ENCODE measurements around the gene GSTM1.
"Not testable (repeated sequence)": the region's sequence is repeated elsewhere in the genome, so short reads cannot be mapped to it uniquely, and the experiment has no call there.

GSTM1 gene

DNA sequence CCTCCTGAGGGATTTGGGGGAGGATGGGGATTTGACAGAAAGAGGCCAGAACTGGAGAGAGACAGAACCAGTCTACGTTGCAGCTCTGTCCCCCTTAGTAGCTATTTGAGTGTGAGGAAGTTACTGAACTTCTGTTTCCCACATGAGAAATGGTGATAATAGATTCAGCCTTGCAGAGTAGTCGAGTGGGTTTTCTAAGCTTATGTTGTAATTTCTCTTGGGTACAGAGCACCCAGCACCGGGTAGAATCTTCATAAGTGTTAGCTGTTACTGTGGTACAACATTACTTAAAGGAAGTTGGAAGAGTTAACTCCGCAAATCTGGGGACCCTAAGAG lies 27.0 kb upstream of the GSTM1 start:
- not testable (repeated sequence) for DNase-seq

DNA sequence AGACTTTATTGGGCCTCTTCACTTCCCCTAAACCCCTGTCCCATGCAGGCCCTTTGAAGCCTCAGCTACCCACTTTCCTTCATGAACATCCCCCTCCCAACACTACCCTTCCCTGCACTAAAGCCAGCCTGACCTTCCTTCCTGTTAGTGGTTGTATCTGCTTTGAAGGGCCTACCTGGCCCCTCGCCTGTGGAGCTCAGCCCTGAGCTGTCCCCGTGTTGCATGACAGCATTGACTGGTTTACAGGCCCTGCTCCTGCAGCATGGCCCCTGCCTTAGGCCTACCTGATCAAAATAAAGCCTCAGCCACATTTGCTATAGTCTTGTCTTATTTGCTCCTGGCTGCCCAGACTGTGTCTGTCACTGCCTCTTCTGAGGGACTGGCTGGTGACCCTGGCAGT lies 26.2 kb upstream of the GSTM1 start:
- DNase-seq: no peak

DNA sequence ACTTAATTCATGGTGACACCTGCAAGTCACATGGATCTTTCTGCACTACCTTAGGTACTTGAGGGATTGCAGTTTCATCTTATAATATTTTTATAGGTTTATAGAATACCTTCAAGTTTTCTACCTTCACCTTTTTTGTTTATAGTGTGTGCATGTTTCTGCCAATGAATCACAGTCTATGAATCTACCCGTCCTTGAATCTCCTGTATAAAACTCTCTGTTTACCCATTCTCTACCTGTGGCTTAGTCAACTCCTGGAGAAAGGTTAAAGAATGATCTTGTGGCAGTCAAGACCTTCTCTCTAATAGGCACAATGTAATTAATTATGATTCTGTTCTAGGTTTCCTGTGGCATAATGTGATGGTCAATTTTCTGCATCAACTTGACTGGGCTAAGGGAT lies 22.9 kb upstream of the GSTM1 start:
- DNase-seq: no peak

DNA sequence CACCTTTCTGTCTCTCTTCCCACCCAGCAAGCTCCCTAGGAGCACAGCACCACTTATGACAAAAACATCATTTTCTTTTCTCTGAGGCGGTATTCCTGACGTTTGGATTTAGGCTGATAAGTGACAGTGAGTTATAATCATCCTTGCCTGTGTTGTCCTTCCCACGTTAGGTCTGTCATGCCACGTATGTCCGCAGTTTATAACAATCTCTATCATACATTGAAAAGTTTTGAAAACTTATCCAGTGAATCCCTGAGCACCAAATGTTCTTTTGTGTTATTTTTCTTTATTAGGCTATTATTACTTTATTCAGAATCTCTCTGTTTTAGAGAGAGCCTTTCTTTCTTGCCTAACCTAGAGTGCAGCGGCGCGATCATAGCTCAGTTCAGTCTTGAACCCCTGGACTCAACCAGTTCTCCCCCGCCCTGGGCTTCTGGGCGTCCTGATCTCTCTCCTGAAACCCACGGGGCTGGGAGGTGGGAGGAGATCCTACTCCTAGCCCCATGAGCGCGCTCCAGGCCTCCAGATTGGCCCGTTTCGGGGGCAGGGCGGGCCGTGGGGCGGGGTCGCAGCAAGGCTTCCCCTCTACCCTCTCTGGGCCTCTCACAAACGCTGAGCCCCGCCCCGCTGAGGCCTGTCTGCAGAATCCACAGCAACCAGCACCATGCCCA lies 20.0 kb upstream of the GSTM1 start, which contains the start of gene GSTM2:
Gene GSTM2, plus strand, starts transcription at position 606 of the 671 bp plus-strand sequence. Its CDS starts 59 bp downstream, at position 665.
- DNase-seq: peak; percentile 90

DNA sequence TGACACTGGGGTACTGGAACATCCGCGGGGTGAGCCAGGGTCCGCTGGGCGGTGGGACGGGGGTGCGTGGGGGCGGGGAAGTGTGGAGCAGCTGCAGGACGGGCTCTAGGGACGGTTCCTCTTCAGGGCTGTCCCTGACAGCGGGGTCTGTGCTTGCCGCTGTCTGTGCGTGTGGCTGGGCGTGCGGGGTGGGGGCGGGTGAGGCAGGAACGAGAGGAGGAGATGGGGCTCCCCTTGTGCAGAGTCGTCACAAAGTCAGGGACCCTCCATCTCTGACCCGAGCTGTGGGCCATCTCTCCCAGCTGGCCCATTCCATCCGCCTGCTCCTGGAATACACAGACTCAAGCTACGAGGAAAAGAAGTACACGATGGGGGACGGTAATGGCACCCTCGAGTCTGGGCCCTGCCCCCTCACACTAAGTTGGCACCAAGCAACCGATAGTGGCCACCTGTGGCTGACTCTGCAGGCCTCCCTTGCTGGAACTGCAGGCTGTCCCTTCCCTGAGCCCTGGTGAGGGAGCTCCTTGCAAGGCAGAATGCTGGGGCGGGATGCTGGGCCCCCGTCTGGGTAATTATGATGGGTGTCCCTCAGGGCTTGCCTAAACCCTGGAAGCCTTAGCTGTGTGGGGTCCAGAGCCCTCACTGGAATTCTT lies 19.4 kb upstream of the GSTM1 start:
- DNase-seq: no peak

DNA sequence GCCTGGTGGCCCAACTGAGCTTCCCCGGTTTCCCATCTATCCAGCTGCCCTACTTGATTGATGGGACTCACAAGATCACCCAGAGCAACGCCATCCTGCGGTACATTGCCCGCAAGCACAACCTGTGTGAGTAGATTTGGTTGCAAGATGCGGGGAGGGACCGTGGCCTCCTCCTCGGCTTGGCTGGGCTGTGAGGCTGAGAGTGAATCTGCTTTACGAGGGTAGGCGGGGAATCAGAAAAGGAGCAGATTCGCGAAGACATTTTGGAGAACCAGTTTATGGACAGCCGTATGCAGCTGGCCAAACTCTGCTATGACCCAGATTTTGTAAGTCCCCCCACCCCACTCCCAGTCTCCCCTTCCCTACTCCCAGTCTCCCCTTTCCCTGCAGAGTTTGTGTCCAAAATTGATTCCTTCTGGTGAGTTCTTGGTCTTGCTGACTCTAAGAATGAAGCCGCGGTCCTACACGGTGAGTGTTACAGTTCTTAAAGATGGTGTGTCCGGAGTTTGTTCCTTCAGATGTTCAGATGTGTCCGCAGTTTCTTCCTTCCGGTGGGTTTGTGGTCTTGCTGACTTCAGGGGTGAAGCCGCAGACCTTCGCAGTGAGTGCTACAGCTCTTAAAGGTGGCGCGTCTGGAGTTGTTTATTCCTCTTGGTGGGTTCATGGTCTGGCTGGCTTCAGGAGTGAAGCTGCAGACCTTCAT lies 18.2 kb upstream of the GSTM1 start:
- no peak for DNase-seq

DNA sequence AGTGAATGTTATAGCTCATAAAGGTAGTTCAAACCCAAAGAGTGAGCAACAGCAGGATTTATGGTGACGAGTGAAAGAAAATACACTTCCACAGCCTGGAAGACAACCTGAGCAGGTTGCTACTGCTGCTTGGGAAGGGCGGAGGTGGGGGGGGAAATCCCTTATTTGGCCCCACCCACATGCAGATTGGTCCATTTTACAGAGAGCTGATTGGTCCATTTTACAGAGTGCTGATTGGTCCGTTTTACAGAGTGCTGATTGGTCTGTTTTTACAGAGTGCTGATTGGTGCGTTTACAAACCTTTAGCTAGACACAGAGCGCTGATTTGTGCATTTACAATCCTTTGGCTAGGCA lies 17.7 kb upstream of the GSTM1 start:
- not testable (repeated sequence) for DNase-seq

DNA sequence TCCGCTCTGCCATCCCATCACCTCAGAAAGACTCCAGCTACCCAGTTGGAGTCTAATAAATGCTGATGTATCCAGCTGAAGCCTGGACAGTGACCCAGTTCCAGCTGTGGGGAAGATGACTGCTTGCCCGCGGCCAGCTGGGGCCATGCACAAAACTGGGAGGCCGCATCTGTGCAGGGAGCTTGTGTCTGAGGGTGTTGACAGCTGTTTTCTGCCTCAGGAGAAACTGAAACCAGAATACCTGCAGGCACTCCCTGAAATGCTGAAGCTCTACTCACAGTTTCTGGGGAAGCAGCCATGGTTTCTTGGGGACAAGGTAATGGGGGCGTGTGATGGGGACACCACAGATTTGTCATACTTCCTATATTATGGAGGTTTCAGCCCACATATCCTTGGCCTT lies 16.6 kb upstream of the GSTM1 start:
- DNase-seq: no peak

DNA sequence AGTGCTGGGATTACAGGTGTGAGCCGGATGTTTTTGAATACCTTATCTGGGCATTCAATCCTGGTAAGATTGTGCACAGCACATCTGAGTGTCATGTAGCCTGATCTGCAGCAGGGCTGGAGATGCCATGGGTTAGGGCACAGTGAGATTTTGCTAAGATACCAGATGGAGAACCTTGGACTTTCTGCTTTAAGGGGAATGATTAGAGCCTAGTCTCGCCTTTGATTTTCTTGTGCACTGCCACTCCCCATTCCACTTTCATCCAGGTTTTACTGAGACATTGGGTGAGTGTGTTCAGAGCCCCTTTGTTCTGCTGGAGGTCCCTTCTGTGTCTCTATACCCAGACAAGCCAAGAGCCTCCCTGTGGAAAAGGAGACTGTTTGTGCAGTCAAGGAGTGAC lies 13.8 kb upstream of the GSTM1 start:
- DNase-seq: not testable (repeated sequence)

DNA sequence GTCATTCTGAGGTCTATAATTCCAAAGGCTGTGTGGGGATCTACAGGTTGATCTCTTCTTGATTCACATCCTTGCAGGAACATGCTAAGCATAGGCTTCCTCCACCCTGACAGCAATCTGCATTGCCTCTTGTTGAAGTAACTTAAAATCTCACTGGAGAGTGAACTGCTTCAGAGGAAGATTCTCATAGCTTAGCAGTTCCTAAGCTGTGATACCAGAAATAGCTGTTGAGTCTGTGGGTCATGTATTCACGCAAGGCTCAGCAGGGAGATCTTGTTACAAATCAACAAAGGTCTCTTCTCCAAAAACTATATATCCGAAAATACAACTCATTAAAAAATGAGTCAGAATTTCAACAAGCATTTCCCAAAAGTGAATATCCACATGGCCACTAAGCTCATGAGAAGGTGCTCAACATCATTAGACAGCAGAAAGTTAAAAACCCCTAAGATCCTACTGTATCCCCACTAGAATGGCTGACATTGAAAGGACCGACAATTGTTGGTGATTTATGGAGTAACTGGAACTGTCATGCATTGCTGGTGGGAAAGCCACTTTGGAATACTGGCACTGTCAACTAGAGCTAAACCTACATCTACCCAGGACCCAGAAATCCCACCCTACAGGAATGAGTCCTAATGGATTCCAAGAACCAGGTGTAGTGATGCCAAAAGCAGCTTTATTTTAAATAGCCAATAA lies 10.8 kb upstream of the GSTM1 start:
- not testable (repeated sequence) for DNase-seq

DNA sequence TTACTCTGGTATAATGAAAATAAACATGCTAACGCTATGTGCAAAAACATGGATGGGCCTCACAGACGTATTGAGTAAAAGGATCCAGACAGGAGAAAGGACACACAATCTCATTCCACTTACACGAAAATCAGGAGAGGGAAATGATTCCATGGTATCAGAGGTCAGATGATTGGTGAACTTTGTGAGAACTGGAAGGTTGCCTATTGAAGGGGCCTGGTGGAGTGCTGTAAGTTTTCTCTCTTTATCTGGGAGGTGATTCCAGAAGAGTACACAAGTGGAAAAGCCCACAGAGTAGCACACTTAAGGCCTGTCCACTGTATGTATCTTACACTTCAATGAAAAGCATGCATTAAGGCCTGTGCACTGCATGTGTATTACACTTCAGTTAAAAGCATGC lies 10.2 kb upstream of the GSTM1 start:
- no peak for DNase-seq

DNA sequence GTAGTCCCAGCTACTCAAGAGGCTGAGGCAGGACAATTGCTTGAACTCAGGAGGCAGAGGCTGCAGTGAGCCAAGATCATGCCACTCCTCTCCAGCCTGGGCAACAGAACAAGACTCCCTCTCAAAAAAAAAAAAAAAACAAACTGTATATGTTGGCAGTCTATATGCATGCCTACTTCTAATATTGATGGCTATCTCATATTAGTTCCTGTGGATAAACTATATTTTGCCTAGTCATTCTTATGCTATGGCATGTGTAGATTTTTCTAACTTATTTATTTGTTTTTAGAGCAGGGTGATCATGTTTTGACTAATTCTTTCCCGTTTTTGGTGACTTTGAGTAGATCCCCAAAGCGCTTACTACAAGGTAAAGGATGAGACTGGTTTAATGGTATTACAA lies 9.0 kb upstream of the GSTM1 start:
- DNase-seq: not testable (repeated sequence)

DNA sequence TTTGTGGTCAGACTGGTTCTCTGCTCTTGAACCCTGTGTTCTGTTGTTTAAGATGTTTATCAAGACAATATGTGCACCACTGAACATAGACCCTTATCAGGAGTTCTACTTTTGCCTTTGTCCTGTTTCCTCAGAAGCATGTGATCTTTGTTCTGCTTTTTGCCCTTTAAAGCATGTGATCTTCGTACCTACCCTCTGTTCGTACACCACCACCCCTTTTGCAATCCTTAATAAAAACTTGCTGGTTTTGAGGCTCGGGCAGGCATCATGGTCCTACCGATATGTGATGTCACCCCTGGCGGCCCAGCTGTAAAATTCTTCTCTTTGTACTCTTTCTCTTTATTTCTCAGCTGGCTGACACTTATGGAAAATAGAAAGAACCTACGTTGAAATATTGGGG lies 2.8 kb upstream of the GSTM1 start:
- not testable (repeated sequence) for DNase-seq

DNA sequence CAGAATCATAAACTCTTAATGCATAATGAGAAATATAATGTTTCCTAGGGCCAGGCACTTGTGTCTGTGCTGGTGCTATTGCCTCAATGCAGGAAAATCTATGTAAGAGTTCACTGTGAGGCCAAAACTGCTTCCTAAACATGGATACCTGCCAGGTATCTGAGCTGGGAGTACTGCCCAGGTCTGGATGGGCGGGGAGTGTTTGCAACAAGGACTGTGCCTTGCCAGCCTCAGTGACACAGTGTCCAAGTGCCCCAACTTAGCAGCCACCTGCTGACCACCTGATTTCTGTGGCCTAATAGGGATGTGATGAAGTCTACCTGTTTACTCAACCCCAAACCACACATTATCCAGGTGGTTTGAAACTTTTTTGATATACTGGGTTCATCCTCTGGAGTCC lies 2.2 kb upstream of the GSTM1 start:
- not testable (repeated sequence) for DNase-seq

DNA sequence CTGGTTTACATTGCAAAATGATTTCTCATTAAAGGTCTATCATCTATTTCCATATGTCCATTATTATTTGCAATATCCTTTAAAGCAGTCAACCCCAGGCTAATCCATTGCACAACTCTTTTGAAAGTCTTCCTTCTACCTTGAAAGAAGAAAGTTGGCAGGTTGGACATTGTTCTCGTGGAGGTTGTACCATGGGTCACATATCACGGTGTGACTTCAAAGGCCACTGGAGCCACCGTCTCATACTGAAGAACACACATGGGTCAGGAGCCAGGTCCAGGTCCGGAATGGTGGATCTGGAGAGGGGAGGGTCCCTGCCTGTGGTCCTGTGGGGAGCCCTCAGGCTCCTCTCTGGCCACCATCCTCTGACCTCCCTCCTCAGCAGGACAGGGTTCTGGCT lies 1.7 kb upstream of the GSTM1 start:
- not testable (repeated sequence) for DNase-seq

DNA sequence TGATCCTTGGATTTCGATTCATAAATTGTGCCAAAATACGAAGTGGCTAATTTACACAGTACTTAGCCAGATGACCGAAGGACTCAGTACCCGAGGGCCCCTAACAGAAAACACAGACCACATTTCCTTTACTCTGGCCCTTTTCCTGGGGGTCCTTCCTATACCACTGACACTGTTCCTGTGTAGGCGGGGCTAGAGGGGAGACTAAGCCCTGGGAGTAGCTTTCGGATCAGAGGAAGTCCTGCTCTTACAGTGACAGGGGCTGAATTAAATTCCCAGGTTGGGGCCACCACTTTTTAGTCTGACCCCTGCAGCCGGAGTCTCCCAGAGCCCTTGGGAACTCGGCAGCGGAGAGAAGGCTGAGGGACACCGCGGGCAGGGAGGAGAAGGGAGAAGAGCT lies 508 bp upstream of the GSTM1 start:
- DNase-seq: not testable (repeated sequence)

DNA sequence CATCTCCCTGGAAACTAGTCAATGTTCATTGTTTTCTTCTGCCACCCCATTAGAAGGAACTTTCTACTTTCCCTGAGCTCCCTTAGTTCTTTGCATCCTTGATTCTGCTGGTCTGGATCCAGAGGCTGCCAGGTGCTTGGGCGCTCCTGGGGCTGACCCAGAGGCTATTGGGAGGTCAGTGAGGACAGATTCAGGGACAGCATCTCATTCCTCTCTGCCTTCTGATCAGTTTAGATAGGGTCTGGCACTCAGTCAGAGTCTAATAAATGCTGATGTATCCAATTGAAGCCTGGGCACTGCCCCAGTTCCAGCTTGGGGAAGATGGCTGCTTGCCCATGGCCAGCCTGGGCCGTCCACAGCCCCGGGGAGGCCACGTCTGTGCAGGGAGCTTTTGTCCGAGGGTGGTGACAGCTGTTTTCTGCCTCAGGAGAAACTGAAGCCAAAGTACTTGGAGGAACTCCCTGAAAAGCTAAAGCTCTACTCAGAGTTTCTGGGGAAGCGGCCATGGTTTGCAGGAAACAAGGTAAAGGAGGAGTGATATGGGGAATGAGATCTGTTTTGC lies 2.3 kb downstream of the GSTM1 start:
- no peak for DNase-seq

DNA sequence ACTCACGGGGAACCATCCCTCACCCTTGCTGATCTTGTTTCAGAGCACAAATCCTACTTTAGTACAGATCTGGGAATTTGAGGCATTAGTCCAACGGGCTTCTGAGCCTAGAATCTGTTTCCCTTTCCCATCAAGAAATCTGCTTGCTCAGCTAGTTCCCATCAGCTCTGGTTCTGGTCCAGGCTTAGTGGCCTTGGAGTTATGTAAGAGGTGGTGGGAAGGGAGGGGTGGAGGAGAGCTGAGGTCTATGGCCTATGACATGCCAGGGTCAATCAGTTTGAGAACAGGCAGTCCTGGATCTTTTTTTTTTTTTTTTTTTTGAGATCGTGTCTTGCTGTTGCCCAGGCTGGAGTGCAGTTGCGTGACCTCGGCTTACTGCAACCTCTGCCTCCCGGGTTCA lies 4.1 kb downstream of the GSTM1 start:
- DNase-seq: no peak

DNA sequence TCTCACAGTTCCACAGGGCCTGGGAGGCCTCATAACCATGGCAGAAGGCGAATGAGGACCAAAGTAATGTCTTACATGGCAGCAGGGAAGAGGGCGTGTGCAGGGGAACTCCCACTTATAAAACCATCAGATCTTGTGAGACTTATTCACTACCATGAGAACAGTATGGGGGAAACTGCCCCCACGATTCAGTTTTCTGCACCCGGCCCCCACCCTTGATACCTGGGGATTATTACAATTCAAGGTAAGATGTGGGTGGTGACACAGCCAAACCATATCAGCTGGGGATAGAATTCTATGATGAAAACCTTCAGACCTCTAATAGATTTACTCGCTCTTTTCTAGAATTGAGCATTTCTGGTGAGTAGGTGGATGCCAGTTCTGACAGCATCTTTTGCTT lies 6.8 kb downstream of the GSTM1 start:
- not testable (repeated sequence) for DNase-seq

DNA sequence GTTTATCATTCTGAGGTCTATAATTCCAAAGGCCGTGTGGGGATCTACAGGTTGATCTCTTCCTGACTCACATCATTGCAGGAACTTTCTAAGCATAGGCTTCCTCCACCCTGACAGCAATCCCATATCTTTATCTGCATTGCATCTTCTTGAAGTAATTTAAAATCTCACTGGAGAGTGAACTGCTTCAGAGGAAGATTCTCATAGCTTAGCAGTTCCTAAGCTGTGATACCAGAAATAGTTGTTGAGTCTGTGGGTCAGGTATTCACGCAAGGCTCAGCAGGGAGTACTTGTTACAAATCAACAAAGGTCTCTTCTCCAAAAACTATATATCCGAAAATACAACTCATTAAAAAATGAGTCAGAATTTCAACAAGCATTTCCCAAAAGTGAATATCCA lies 7.5 kb downstream of the GSTM1 start:
- not testable (repeated sequence) for DNase-seq

DNA sequence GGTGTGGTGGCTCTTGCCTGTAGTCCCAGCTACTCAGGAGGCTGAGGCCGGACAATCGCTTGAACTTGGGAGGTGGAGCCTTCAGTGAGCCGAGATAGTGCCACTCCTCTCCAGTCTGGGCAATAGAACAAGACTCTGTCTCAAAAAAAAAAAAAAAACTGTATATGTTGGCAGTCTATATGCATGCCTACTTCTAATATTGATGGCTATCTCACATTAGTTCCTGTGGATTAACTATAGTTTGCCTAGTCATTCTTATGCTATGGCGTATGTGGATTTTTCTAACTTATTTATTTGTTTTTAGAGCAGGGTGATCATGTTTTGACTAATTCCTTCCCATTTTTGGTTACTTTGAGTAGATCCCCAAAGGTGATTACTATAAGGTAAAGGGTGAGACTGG lies 9.4 kb downstream of the GSTM1 start:
- no peak for DNase-seq

DNA sequence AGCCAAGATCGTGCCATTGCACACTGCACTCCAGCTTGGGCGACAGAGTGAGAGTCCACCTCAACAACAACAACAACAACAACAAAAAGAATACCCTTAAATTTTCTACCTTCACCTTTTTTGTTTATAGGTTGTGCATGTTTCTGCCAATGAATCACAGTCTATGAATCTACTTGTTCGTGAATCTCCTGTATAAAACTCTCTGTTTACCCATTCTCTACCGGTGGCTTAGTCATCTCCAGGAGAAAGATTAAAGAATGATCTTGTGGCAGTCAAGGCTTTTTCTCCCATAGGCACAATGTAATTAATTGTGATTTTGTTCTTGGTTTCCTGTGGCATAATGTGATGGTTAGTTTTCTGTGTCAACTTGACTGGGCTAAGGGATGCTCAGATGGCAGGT lies 10.2 kb downstream of the GSTM1 start:
- not testable (repeated sequence) for DNase-seq

DNA sequence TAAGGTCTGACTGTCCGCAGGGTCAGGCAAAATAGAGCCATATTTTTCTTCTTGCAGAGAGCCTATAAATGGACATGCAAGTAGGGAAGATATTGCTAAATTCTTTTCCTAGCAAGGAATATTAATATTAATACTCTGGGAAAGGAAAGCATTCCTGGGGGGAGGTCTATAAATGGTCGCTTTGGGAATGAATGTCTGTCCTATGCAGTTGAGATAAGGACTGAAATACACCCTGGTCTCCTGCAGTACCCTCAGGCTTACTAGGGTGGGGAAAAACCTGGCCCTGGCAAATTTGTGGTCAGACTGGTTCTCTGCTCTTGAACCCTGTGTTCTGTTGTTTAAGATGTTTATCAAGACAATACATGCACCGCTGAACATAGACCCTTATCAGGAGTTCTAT lies 15.3 kb downstream of the GSTM1 start:
- not testable (repeated sequence) for DNase-seq
